ENCODE data around the gene KAT2B.

Gene KAT2B

DNA sequence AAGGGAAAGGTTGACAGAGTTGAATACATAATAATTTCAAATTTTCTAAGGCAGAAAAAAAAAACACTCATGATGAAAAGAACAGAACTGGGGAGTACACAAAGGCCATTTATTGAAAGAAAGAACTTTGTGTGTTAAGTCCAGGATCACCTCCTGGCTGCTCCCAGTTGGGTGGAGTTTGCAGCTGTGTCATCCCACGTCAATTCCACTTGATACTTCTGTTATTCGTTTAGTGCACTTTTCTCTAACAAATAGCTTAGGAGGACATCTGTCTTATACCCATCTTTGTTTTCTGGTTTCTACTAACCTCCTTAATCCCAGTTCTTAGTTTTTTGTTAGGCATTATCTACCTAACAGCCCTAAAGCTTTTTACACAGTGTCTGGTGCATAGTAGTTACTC, 101.1 kb downstream of the KAT2B start:
- no peak for ATAC-seq (ENCODE audit: low read depth)
- H3K27ac ChIP-seq (ENCODE audit: poor library complexity, severe bottlenecking), result no peak overlapping the region
- no peaks in the 10 kb centered on the region for H3K9me3 ChIP-seq (ENCODE audit: severe bottlenecking)
- peaks cover 6% of the 10 kb centered on the region; the same call in 1 of the 2 replicates for H3K36me3 ChIP-seq (ENCODE audit: low read depth)
- DNase-seq (ENCODE audit: low spot score), result no peak
- no peaks in the 10 kb centered on the region for H3K4me1 ChIP-seq (ENCODE audit: insufficient read depth, poor library complexity, severe bottlenecking)
- H3K27me3 ChIP-seq (ENCODE audit: insufficient read depth, poor library complexity, severe bottlenecking), result no peaks in the 10 kb centered on the region
- no peak overlapping the region for H3K4me3 ChIP-seq (ENCODE audit: severe bottlenecking)
- TF ChIP-seq, protein P1, sequence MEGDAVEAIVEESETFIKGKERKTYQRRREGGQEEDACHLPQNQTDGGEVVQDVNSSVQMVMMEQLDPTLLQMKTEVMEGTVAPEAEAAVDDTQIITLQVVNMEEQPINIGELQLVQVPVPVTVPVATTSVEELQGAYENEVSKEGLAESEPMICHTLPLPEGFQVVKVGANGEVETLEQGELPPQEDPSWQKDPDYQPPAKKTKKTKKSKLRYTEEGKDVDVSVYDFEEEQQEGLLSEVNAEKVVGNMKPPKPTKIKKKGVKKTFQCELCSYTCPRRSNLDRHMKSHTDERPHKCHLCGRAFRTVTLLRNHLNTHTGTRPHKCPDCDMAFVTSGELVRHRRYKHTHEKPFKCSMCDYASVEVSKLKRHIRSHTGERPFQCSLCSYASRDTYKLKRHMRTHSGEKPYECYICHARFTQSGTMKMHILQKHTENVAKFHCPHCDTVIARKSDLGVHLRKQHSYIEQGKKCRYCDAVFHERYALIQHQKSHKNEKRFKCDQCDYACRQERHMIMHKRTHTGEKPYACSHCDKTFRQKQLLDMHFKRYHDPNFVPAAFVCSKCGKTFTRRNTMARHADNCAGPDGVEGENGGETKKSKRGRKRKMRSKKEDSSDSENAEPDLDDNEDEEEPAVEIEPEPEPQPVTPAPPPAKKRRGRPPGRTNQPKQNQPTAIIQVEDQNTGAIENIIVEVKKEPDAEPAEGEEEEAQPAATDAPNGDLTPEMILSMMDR (IDR thresholded peaks at IDR 0.05; ENCODE audit: poor library complexity, severe bottlenecking), result no peak

DNA sequence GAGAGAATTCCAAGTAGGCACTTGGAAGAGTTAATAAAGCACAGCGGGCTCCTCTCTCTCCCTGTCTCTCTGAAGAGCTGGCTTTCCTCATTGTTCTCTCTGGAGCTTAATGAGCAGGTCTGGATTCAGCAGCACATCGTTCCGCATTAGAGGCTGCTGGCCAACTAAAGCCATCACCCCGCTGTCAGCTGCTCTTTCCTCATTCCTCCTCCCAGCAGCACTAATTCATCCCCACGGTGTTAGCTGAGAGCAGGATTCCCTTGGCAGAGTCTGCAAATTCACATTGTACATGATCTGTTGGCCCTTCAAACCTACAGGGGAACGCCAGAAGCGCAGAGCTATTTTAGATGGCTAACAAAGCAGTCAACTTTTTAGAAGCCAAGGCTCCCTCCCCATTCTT, 101.6 kb downstream of the KAT2B start:
- Histone ChIP-seq H3K27ac (ENCODE audit: poor library complexity, severe bottlenecking) (no peak overlapping the region), H3K4me1 (ENCODE audit: insufficient read depth, poor library complexity, severe bottlenecking) (no peaks in the 10 kb centered on the region), H3K4me3 (ENCODE audit: severe bottlenecking) (no peak overlapping the region), H3K9me3 (ENCODE audit: severe bottlenecking) (no peaks in the 10 kb centered on the region), H3K36me3 (ENCODE audit: low read depth) (peaks cover 6% of the 10 kb centered on the region; the same call in 1 of the 2 replicates), H3K27me3 (ENCODE audit: insufficient read depth, poor library complexity, severe bottlenecking) (no peaks in the 10 kb centered on the region)
- TF ChIP-seq, protein P1 (IDR thresholded peaks at IDR 0.05; ENCODE audit: poor library complexity, severe bottlenecking), result no peak
- ATAC-seq (ENCODE audit: low read depth), result no peak
- DNase-seq (ENCODE audit: low spot score), result no peak

DNA sequence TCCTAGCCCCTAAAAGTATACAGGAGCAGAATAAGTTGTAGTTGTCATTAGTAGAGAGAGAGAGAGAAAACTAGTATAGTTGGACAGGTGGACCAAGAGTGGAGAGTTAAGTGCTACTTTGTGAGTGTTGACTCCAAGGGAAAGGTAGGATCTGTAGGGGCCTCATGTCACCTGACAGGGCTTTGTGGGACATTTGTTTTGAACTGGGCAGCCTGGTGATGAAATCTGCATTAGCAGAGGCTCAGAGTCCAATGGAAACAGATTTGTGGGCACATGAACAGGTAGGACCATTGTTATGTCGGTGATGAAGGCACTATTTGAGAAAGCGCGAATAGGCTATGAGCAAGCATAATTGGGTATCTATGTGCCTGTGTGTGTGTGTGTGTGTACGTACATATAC, 102.3 kb downstream of the KAT2B start:
- Histone ChIP-seq H3K9me3 (ENCODE audit: severe bottlenecking) (no peaks in the 10 kb centered on the region), H3K27ac (ENCODE audit: poor library complexity, severe bottlenecking) (no peak overlapping the region), H3K4me1 (ENCODE audit: insufficient read depth, poor library complexity, severe bottlenecking) (no peaks in the 10 kb centered on the region), H3K4me3 (ENCODE audit: severe bottlenecking) (no peak overlapping the region), H3K36me3 (ENCODE audit: low read depth) (peaks cover 6% of the 10 kb centered on the region; the same call in 1 of the 2 replicates), H3K27me3 (ENCODE audit: insufficient read depth, poor library complexity, severe bottlenecking) (no peaks in the 10 kb centered on the region)
- TF ChIP-seq, protein P1 (IDR thresholded peaks at IDR 0.05; ENCODE audit: poor library complexity, severe bottlenecking), result no peak
- no peak for DNase-seq (ENCODE audit: low spot score)
- ATAC-seq (ENCODE audit: low read depth), result no peak

DNA sequence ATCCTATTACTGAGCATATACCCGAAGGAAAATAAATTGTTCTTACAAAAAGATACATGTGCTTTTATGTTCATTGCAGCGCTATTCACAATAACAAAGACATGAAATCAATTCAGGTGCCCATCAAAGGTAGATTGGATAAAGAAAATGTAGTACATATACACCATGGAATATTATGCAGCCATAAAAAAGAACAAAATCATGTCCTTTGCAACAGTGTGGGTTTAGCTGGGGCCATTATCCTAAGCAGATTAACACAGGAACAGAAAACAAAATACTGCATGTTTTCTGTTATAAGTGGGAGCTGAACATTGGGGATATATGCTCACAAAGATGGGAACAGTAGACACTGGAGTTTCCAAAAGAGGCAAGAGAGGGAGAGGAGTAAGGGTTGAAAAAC, 103.3 kb downstream of the KAT2B start:
- Histone ChIP-seq H3K27ac (ENCODE audit: poor library complexity, severe bottlenecking) (no peak overlapping the region), H3K4me1 (ENCODE audit: insufficient read depth, poor library complexity, severe bottlenecking) (no peaks in the 10 kb centered on the region), H3K27me3 (ENCODE audit: insufficient read depth, poor library complexity, severe bottlenecking) (no peaks in the 10 kb centered on the region), H3K36me3 (ENCODE audit: low read depth) (peaks cover 1% of the 10 kb centered on the region; the same call in 1 of the 2 replicates), H3K4me3 (ENCODE audit: severe bottlenecking) (no peak overlapping the region), H3K9me3 (ENCODE audit: severe bottlenecking) (no peaks in the 10 kb centered on the region)
- TF ChIP-seq, protein P1 (IDR thresholded peaks at IDR 0.05; ENCODE audit: poor library complexity, severe bottlenecking), result no peak
- no peak for ATAC-seq (ENCODE audit: low read depth)
- DNase-seq (ENCODE audit: low spot score), result no peak

DNA sequence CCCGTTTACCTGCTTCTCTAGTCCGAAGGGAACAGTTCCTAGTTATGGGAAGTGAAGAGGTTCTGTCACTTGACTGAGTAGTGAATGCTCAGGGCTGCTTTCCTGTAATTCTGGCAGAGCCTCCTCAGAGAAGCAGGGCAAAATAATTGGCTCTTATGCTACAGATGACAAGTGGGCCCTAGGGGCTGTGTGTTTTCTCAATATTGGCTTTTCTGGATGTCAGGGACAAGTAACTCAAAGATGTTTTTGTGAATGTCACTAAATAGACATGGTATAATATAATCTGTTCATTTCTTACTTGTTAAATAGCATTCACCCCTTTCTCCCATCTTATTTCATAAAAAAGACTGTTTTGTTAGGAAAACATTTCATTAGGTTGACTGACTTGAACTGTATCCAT, 105.6 kb downstream of the KAT2B start:
- H3K4me3 ChIP-seq (ENCODE audit: severe bottlenecking), result no peak overlapping the region
- TF ChIP-seq, protein P1 (IDR thresholded peaks at IDR 0.05; ENCODE audit: poor library complexity, severe bottlenecking), result no peak
- DNase-seq (ENCODE audit: low spot score), result no peak
- H3K9me3 ChIP-seq (ENCODE audit: severe bottlenecking), result no peaks in the 10 kb centered on the region
- ATAC-seq (ENCODE audit: low read depth), result no peak
- no peak overlapping the region for H3K27ac ChIP-seq (ENCODE audit: poor library complexity, severe bottlenecking)
- no peaks in the 10 kb centered on the region for H3K27me3 ChIP-seq (ENCODE audit: insufficient read depth, poor library complexity, severe bottlenecking)
- H3K36me3 ChIP-seq (ENCODE audit: low read depth), result no peaks in the 10 kb centered on the region
- H3K4me1 ChIP-seq (ENCODE audit: insufficient read depth, poor library complexity, severe bottlenecking), result no peaks in the 10 kb centered on the region

Measured in RWPE2 (cell line).